HG03045 (cell line): Measurements from ENCODE around the gene OBI1.

Source experiments
- ATAC-seq: cut with Tn5 transposase; IDR thresholded peaks from one replicate; pipeline ENCODE4 v1.9.1; 2021; ENCODE audit warnings: mild to moderate bottlenecking, moderate library complexity; ENCODE audit not compliant: unreplicated experiment

Gene OBI1

GRCh38 chr13:78593129-78593528 is 65.8 kb downstream of the OBI1 start:
- ATAC-seq, result no peak

DNA sequence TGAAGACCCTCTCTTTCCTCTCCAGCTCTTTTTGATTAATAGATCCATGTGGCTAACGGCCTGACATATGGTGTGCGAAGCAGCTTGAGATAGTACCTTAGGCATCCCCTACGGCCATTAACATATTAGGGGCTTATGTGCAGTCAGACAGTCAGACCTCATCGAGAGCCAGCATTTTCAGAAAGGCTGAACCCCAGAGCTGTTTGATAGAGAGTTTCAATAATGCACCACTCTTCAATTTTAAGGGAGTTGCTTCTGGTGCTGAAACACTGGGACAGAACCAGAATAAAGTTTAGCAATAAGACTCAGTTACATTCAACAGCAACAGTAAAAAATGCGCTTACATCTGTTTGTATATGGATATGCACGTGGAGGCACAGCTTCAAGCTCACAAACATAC is 66.4 kb downstream of the OBI1 start:
- no peak for ATAC-seq

DNA sequence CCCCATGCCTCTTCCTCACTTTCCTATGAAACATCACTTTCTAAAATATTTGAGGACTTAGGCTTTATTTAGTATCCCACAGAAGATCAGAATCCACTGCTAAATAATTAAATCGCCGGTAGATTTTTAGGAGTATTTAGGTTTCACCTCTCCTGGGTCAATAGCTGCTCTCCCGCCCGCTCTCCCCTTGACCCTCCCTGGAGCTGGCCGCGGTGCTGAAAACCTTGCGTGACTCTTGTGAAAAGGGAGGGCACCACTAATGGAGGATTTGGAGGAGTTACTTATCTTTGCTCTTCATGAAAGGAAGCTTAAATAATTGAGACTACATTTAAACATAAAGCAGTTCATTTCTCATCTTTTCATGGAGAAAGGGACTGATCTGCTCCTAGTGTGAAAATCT is 69.7 kb downstream of the OBI1 start:
- ATAC-seq, result no peak

GRCh38 chr13:78587395-78587794 is 71.6 kb downstream of the OBI1 start:
- ATAC-seq, result no peak

DNA sequence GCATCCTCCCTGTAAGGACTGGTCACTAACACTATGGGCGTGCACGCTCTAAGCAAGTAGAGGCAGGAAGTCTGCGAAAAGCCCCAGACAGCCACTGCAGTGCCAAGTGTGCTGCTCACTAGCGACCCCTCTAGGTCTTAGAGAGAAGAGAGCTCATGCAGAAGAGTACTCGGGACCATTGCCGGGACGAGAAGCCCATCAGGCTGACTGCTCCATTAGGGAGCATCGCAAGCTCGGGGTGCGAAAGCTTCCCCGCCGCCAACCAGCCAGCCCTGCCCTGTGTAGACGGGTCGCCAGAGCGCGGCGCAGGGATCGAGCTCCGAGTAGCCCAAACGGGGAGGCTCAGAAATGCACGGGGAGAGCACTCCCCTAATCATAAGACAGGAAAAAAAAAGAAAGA is 72.2 kb downstream of the OBI1 start:
- no peak for ATAC-seq

DNA sequence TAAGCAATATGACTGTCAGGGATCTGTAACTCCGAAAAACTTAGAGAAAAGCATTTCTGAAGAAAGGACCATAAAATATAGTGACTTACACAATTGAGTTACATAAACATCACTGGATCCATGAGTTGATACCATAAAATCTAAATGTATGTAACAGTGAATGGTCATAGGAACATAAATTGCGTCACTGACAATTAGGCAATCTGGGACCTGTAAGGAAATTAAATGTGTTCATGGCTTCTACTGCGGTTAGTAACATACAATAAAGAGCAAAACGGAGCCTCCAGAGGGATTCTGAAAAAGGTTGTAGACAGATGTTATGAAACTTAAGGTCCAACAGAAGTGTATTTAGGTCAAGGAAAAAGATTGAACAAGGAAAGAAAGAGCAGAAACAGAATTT is 82.7 kb downstream of the OBI1 start:
- no peak for ATAC-seq

DNA sequence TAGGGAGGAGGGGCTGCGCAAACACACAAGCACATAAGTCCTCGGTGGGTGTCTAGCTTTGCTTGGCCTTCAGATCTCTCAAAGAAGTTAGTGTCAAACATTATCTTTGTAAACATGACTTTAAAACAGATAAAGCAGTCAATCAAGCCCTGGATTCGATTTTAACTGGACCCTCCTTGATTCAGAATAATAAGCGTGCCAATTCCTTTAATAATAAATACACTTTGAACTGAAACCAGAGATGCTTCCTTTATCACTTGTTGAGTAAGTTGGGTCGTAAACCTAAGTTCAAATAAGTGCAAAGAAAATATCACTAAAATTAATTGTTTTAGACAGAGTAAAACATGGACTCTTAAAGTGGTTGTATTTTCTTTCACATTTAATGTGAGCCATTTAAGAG is 86.5 kb downstream of the OBI1 start:
- no peak for ATAC-seq

DNA sequence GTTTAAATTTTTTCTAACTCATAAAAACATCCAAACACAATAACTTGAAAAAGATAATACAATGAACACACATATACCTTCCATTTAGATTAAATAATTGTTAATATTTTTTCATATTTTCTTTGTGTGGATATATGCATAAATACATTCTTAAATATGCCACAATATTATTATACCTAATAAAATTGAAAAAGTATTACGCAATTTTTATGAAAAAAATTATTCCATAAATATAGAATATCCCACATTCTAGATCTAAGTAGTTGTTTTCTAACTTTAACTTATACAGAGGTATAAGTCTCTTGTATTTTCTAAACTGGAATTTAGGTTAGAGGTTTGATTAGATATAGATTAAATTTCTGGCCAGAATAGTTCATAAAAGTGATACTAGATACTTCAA is 89.9 kb downstream of the OBI1 start:
- no peak for ATAC-seq

DNA sequence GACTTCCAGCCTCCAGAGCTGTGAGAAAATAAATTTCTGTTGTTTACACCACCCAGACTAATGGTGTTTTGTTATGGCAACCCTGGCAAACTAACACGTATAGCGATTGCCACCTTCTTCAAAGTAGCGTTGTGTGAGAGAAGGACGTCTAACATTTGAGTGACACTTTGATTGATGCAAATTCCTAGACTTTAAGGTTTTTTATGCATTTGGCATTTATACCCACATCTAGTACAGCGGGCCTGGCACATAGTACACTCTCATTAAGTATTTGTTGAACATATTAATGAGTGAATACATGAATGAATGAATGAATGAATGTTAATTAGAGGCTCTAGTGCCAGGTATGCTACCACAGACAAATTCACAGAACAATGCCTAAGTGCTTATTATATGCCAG is 92.3 kb downstream of the OBI1 start:
- no peak for ATAC-seq
